HG02973 (cell line): ENCODE data around the gene P2RY6.
"Not testable (repeated sequence)": the region's sequence is repeated elsewhere in the genome, so short reads cannot be mapped to it uniquely, and the experiment has no call there.

ENCODE experiments used
- ATAC-seq: cut with Tn5 transposase; IDR thresholded peaks from one replicate; pipeline ENCODE4 v1.9.1; 2021; ENCODE audit warnings: moderate library complexity; ENCODE audit not compliant: unreplicated experiment

P2RY6 gene

GRCh38 chr11:73259406-73260126 is 12.6 kb upstream of the P2RY6 start:
- ATAC-seq: no peak

- no peak for ATAC-seq
These were observed 12.0 kb upstream of the P2RY6 start for GRCh38 chr11:73260127-73260457.

GRCh38 chr11:73262851-73263495 is 9.2 kb upstream of the P2RY6 start:
- no peak for ATAC-seq

- no peak for ATAC-seq
These were observed 8.5 kb upstream of the P2RY6 start for GRCh38 chr11:73263640-73264039.

- no peak for ATAC-seq
These were observed 6.8 kb upstream of the P2RY6 start for GRCh38 chr11:73265278-73265810.

GRCh38 chr11:73265853-73266645 is 6.1 kb upstream of the P2RY6 start:
- ATAC-seq: no peak

- ATAC-seq: no peak
These were observed 5.5 kb upstream of the P2RY6 start for GRCh38 chr11:73266646-73267020.

- no peak for ATAC-seq
These were observed 4.9 kb upstream of the P2RY6 start for GRCh38 chr11:73267122-73267846.

- no peak for ATAC-seq
These were observed 4.1 kb upstream of the P2RY6 start for GRCh38 chr11:73267906-73268540.

GRCh38 chr11:73268671-73269271 is 3.4 kb upstream of the P2RY6 start:
- no peak for ATAC-seq

- no peak for ATAC-seq
These were observed 2.6 kb upstream of the P2RY6 start for GRCh38 chr11:73269459-73270015.

- ATAC-seq: no peak
These were observed 1.9 kb upstream of the P2RY6 start for GRCh38 chr11:73270016-73270854.

GRCh38 chr11:73270855-73271477 is 1.2 kb upstream of the P2RY6 start:
- ATAC-seq: no peak

- not testable (repeated sequence) for ATAC-seq
These were observed 666 bp upstream of the P2RY6 start for GRCh38 chr11:73271478-73271865.

- ATAC-seq: no peak
These were observed 521 bp downstream of the P2RY6 start for GRCh38 chr11:73272680-73273038.

- ATAC-seq: no peak
These were observed 1.2 kb downstream of the P2RY6 start for GRCh38 chr11:73273222-73273895.

GRCh38 chr11:73274191-73274590 is 2.1 kb downstream of the P2RY6 start:
- ATAC-seq: not testable (repeated sequence)

- ATAC-seq: no peak
These were observed 2.7 kb downstream of the P2RY6 start for GRCh38 chr11:73274722-73275380.
